SH-SY5Y (cell line): ENCODE measurements around the gene FOXA3.

Source experiments
- GATA2 ChIP-seq: IDR thresholded peaks from 2 replicates; pipeline ENCODE4 v1.6.1; 2011; ENCODE audit warnings: mild to moderate bottlenecking, low read depth, low read length
- GATA3 ChIP-seq: IDR thresholded peaks from 2 replicates; pipeline ENCODE4 v1.6.1; 2011; ENCODE audit warnings: low read depth, mild to moderate bottlenecking, low read length, moderate library complexity

GRCh38 chr19:45842198-45842597 is 21.9 kb upstream of the FOXA3 start:
- TF ChIP-seq GATA2 (no peak), GATA3 (no peak)
